HepG2 (cell line): ENCODE data around the gene EMILIN1. TPM values are rescaled to one million over a fixed set of nuclear protein-coding genes. Genes with fewer than 3 reads are reported as not detected.

ENCODE experiments used
- ARID5B ChIP-seq: IDR thresholded peaks from 2 replicates; pipeline ENCODE4 v1.4.0; 2020; ENCODE audit warnings: mild to moderate bottlenecking, missing genetic modification reagents
- FOXP4 ChIP-seq: sonication (generic); formaldehyde crosslinking; IDR thresholded peaks from 2 replicates; pipeline ENCODE4 v1.4.0; 2020; ENCODE audit warnings: missing genetic modification reagents
- GZF1 ChIP-seq: sonication (generic); formaldehyde crosslinking; IDR thresholded peaks from 2 replicates; pipeline ENCODE4 v1.5.1; 2020; ENCODE audit warnings: mild to moderate bottlenecking, missing genetic modification reagents
- HDAC1 ChIP-seq: sonication (generic); formaldehyde crosslinking; IDR thresholded peaks from 2 replicates; pipeline ENCODE4 v1.5.1; 2020; ENCODE audit warnings: mild to moderate bottlenecking, missing genetic modification reagents
- HMG20A ChIP-seq: IDR thresholded peaks from 2 replicates; pipeline ENCODE4 v1.6.1; 2016; ENCODE audit warnings: borderline replicate concordance
- HMG20B ChIP-seq: conservative IDR thresholded peaks from 2 replicates; pipeline ENCODE4 v1.6.1; 2016; ENCODE audit warnings: missing genetic modification reagents, missing compliant biosample characterization
- HNF4A ChIP-seq: sonication (generic); formaldehyde crosslinking; IDR thresholded peaks from 2 replicates; pipeline ENCODE4 v1.4.0; 2020; ENCODE audit warnings: missing genetic modification reagents
- MAZ ChIP-seq, 2 experiments: sonication (generic) in 1 of 2; formaldehyde crosslinking in 1 of 2; IDR thresholded peaks; 2 replicates each; pipeline versions ENCODE4 v1.5.0 to v1.6.1; 2012 to 2020; ENCODE audit warnings: low read depth in 2 of 2, mild to moderate bottlenecking in 2 of 2, borderline replicate concordance in 1 of 2, improper control_type of control experiment in 1 of 2, low read length in 1 of 2, missing genetic modification reagents in 1 of 2, moderate library complexity in 1 of 2
- MLXIP ChIP-seq: sonication (generic); formaldehyde crosslinking; IDR thresholded peaks from 2 replicates; pipeline ENCODE4 v1.9.0; 2021; ENCODE audit warnings: missing genetic modification reagents, borderline replicate concordance
- RCOR2 ChIP-seq: IDR thresholded peaks from 2 replicates; pipeline ENCODE4 v1.6.1; 2016; ENCODE audit warnings: missing biosample characterization, missing genetic modification reagents
- REPIN1 ChIP-seq: sonication (generic); formaldehyde crosslinking; IDR thresholded peaks from 2 replicates; pipeline ENCODE4 v1.8.0; 2022; ENCODE audit warnings: missing genetic modification reagents, low read depth, mild to moderate bottlenecking, borderline replicate concordance
- TAF1 ChIP-seq: sonication (generic); formaldehyde crosslinking; IDR thresholded peaks from 2 replicates; pipeline ENCODE4 v1.4.0; 2020; ENCODE audit warnings: missing genetic modification reagents
- TCF7 ChIP-seq: sonication (generic); IDR thresholded peaks from 2 replicates; pipeline ENCODE4 v1.6.1; 2016; ENCODE audit warnings: antibody characterized with exemption, low read depth
- ZFP36L2 ChIP-seq: sonication (generic); formaldehyde crosslinking; IDR thresholded peaks from 2 replicates; pipeline ENCODE4 v1.4.0; 2020; ENCODE audit warnings: missing genetic modification reagents
- ZFP37 ChIP-seq: sonication (generic); formaldehyde crosslinking; IDR thresholded peaks from 2 replicates; pipeline ENCODE4 v1.4.0; 2020; ENCODE audit warnings: missing genetic modification reagents, borderline replicate concordance
- ZNF772 ChIP-seq: sonication (generic); formaldehyde crosslinking; IDR thresholded peaks from 2 replicates; pipeline ENCODE4 v1.5.0; 2020; ENCODE audit warnings: mild to moderate bottlenecking, missing genetic modification reagents
- ZNF776 ChIP-seq: sonication (generic); formaldehyde crosslinking; IDR thresholded peaks from 2 replicates; pipeline ENCODE4 v1.4.0; 2020; ENCODE audit warnings: mild to moderate bottlenecking, missing genetic modification reagents
- ZNF883 ChIP-seq: sonication (generic); formaldehyde crosslinking; IDR thresholded peaks from 2 replicates; pipeline ENCODE4 v1.5.1; 2020; ENCODE audit warnings: mild to moderate bottlenecking, missing genetic modification reagents; ENCODE audit errors: not compliant biosample characterization
- polyA plus RNA-seq, 8 experiments: library from polyadenylated mRNA; depleted of rRNA in 3 of 8; stranded (reverse) in 7 of 8; unstranded in 1 of 8; fragments of >200 nt; fragmentation: Illumina TruSeq in 4 of 8; extraction: Trizol in 4 of 8; gene quantifications; 2 replicates each; pipeline versions ENCODE4 v1.2.1 to v1.2.3, GENCODE V29; 2011 to 2016; ENCODE audit warnings: low read depth in 4 of 8, missing spikeins in 1 of 8, mixed read lengths in 1 of 8; ENCODE audit not compliant: insufficient read depth in 1 of 8
- total RNA-seq, 5 experiments: library from RNA; depleted of rRNA; stranded (reverse); fragments of >200 nt; fragmentation: Illumina TruSeq; extraction: Trizol; gene quantifications; 2 replicates each; pipeline ENCODE4 v1.2.3, GENCODE V29; 2016; ENCODE audit warnings: low read depth in 1 of 5

The EMILIN1 gene
- total and polyA plus RNA-seq, 2 of the 13 experiments (the other 11 are each of a cell fraction or from before 2014, with no cell fraction given), result 8.1 to 9.7 TPM

- TF ChIP-seq ARID5B (CRISPR knock-in tag) (peak; percentile 76), ZNF772 (no peak; the same call in 1 of the 2 replicates), HNF4A (CRISPR knock-in tag) (peak; percentile 87), RCOR2 (CRISPR knock-in tag) (0 out of 2 replicates have a peak, but pooled peaks have one; percentile 45), MAZ (IDR thresholded peaks at IDR 0.05; ENCODE audit: borderline replicate concordance, low read depth, low read length) (peak; percentile 81; the same call in 1 of the 2 replicates), MAZ (CRISPR knock-in tag; IDR thresholded peaks at IDR 0.05; ENCODE audit: low read depth) (peak; percentile 74), HMG20B (CRISPR knock-in tag) (peak; percentile 85), MLXIP (CRISPR knock-in tag) (0 out of 2 replicates have a peak, but pooled peaks have one; percentile 63), TAF1 (peak; percentile 68), GZF1 (CRISPR knock-in tag) (peak; percentile 89), HDAC1 (peak; percentile 77), ZNF776 (CRISPR knock-in tag) (no peak), ZNF883 (peak; percentile 41), HMG20A (peak; percentile 68; the same call in 1 of the 2 replicates), TCF7 (0 out of 2 replicates have a peak, but pooled peaks have one; percentile 20), REPIN1 (CRISPR knock-in tag) (peak; percentile 93), FOXP4 (CRISPR knock-in tag) (peak; percentile 89), ZFP37 (CRISPR knock-in tag) (0 out of 2 replicates have a peak, but pooled peaks have one; percentile 93), ZFP36L2 (CRISPR knock-in tag) (0 out of 2 replicates have a peak, but pooled peaks have one; percentile 21)
Observed at GRCh38 chr2:27093430-27094352, 15.3 kb downstream of the EMILIN1 start (continued).
